Left ventricle myocardium inferior (tissue), 1 donor: Measurements from ENCODE around the gene RET. TPM values are rescaled to one million over a fixed set of nuclear protein-coding genes. Genes with fewer than 3 reads are reported as not detected.

Source experiments
- DNase-seq: peaks from one replicate; pipeline ENCODE4 v3.0.0-alpha.2; 2020
- H3K27ac ChIP-seq: fragments of 200-600 bp; replicated peaks from 2 replicates; pipeline ENCODE4 v1.8.0; 2021
- H3K27me3 ChIP-seq: fragments of 200-600 bp; 2 replicates; pipeline ENCODE4 v1.8.0; 2021; ENCODE audit warnings: low read depth
- H3K36me3 ChIP-seq: fragments of 200-600 bp; 2 replicates; pipeline ENCODE4 v1.8.0; 2021
- H3K4me1 ChIP-seq: fragments of 200-600 bp; 2 replicates; pipeline ENCODE4 v1.8.0; 2021
- H3K4me3 ChIP-seq: fragments of 200-600 bp; 2 replicates; pipeline ENCODE4 v1.8.0; 2021; ENCODE audit warnings: mild to moderate bottlenecking, moderate library complexity
- H3K9me3 ChIP-seq: fragments of 200-600 bp; replicated peaks from 2 replicates; pipeline ENCODE4 v1.8.0; 2021
- intact Hi-C: fragments of 100-400 bp; cut with micrococcal nuclease; formaldehyde crosslinking; loops from one replicate; pipeline ENCODE4 v1.11.0; 2022
- total RNA-seq: library from RNA; stranded (reverse); fragmentation: NEBNext Ultra II Directional; extraction: Animal tissue kit (Norgen Biotek cat#: 25700); gene quantifications from one replicate; pipeline ENCODE4 v1.2.1, GENCODE V29; 2021
- TF ChIP-seq, protein P1 (sequence below): fragments of 200-600 bp; IDR thresholded peaks from 2 replicates; pipeline ENCODE4 v1.8.0; 2021; ENCODE audit warnings: antibody characterized with exemption, mild to moderate bottlenecking, borderline replicate concordance
- donor health status: DM: no; HTN: yes; CAD: no; lungs with severe emphysema.

RET gene
- total RNA-seq, 1 donor from 2014 or later: 0.60 TPM

DNA sequence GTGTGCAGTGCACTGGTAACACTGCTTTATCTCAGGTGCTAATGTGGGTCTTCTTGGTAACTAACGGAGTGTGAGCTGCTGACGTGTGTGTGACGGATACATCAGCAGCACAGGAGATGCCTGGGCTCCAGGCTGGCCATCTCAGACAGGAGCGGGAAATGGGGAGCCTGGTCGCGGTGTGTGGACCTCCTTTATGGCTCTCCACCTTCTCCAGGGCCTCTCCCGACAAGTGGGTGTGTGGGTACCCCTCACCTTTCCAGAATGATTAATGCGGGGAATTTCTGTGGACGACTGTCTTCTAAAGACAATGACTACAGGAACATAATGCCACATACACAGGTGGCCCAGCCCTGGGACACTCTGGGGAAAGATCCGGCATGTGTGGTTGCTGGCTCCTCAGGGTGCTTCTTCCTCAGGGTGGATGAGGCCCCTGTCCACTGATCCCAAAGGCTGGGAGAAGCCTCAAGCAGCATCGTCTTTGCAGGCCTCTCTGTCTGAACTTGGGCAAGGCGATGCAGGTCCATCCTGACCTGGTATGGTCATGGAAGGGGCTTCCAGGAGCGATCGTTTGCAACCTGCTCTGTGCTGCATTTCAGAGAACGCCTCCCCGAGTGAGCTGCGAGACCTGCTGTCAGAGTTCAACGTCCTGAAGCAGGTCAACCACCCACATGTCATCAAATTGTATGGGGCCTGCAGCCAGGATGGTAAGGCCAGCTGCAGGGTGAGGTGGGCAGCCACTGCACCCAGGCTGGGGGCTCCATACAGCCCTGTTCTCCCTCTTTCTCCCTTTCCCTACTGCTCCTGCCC lies 41.1 kb downstream of the RET start:
- H3K27me3 ChIP-seq: no peaks in the 10 kb centered on the region
- H3K4me1 ChIP-seq: peaks cover 9% of the 10 kb centered on the region
- H3K36me3 ChIP-seq: no peaks in the 10 kb centered on the region
- H3K27ac ChIP-seq: no peak overlapping the region
- TF ChIP-seq, protein P1, sequence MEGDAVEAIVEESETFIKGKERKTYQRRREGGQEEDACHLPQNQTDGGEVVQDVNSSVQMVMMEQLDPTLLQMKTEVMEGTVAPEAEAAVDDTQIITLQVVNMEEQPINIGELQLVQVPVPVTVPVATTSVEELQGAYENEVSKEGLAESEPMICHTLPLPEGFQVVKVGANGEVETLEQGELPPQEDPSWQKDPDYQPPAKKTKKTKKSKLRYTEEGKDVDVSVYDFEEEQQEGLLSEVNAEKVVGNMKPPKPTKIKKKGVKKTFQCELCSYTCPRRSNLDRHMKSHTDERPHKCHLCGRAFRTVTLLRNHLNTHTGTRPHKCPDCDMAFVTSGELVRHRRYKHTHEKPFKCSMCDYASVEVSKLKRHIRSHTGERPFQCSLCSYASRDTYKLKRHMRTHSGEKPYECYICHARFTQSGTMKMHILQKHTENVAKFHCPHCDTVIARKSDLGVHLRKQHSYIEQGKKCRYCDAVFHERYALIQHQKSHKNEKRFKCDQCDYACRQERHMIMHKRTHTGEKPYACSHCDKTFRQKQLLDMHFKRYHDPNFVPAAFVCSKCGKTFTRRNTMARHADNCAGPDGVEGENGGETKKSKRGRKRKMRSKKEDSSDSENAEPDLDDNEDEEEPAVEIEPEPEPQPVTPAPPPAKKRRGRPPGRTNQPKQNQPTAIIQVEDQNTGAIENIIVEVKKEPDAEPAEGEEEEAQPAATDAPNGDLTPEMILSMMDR: no peak
- intact Hi-C loops: no loop called here
- no peaks in the 10 kb centered on the region for H3K9me3 ChIP-seq
- no peak overlapping the region for H3K4me3 ChIP-seq
- DNase-seq: no peak

DNA sequence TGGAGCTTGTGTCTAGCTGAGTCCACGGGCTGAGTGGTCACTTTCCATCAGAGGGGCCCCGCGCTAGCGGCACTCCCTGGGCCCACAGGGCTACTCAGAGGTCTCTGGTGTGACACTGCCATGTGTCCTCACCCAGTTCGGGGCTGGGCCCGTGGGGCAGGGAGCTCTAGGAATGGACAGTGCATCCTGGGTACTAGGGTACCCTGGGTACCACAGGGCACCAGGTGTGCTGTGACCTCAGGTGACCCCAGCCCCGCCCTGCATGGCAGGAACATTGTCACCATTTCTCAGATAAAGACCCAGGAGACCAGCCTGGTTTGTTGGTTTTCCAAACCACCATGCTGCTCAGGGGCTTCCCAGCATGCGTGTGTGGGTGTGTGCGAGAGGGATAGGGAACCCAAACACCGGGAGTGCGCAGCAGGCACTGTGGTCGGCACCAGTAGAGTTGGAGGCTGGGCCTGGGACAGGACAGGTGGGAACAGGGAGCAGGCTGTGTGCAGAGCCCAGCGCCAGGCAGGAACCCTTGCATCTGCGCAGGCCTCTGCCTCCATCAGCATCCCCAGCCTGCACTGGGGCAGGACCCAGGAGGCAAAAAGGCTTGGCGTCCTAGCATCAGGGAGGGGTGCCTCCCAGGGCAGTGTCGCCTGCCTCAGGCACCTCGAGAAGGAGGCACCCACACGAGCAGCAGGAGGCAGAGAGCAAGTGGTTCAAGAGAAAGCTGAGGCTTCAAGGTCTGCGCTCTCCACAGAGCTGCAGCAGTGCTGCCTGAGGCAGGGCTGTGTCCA lies 42.0 kb downstream of the RET start:
- no peaks in the 10 kb centered on the region for H3K27me3 ChIP-seq
- no peaks in the 10 kb centered on the region for H3K36me3 ChIP-seq
- H3K27ac ChIP-seq: no peak overlapping the region
- peaks cover 9% of the 10 kb centered on the region for H3K4me1 ChIP-seq
- intact Hi-C loops: no loop called here
- no peak for DNase-seq
- H3K4me3 ChIP-seq: no peak overlapping the region
- TF ChIP-seq, protein P1: no peak
- no peaks in the 10 kb centered on the region for H3K9me3 ChIP-seq

DNA sequence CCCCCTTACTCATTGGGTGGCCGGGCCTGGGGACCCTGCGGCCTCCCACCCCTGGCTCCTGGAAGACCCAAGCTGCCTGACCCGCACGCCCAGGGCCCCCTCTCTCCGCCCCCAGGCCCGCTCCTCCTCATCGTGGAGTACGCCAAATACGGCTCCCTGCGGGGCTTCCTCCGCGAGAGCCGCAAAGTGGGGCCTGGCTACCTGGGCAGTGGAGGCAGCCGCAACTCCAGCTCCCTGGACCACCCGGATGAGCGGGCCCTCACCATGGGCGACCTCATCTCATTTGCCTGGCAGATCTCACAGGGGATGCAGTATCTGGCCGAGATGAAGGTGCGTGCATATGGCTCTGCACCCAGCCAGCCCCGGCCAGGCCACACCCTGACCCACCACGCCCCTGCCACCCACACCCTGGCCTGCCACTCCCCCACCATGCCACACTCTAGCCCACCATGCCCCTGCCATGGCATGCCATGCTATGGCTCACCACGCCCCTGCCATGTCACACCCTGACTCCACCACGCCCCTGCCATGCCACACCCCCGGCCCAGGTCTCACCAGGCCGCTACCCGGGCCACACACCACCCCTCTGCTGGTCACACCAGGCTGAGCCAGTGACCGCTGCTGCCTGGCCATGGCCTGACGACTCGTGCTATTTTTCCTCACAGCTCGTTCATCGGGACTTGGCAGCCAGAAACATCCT lies 42.7 kb downstream of the RET start:
- intact Hi-C loops: no loop called here
- no peak overlapping the region for H3K4me3 ChIP-seq
- no peak overlapping the region for H3K27ac ChIP-seq
- TF ChIP-seq, protein P1: no peak
- H3K4me1 ChIP-seq: peaks cover 9% of the 10 kb centered on the region
- no peak for DNase-seq
- H3K27me3 ChIP-seq: no peaks in the 10 kb centered on the region
- H3K9me3 ChIP-seq: no peaks in the 10 kb centered on the region
- no peaks in the 10 kb centered on the region for H3K36me3 ChIP-seq

DNA sequence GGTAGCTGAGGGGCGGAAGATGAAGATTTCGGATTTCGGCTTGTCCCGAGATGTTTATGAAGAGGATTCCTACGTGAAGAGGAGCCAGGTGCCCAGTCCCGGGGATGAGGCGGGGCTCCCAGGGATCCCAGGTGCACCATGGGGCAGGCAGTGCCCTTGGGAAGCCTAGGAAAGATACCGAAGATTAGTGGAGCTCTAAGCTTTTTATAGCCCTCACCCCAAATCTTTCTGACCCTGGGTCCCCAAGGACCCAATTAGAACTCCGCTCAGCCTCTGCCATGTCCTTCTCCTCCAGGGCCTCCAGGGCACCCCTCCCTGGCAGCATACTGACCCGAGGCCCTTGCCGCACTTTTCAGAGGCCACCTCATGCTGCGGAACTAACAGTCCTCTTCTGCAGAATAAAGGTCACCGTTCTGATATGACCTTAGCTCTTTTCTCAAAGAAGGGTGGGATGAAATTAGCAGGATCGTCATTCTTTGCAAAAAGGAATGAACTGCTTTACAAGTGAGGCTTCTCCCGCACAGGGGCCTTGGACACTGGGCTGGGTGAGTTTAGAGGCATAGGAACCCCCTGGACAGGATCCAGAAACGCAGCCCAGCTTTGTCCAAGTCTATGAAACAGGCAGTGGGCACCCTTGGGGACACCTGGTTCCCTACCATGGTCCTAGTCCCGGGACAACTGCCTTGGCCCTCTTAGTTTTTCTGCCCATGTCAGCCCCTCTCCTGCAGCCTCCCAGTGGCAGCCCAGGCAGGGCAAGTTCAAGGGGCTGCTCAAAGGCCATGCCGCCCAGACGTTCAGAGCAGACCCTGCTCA lies 43.5 kb downstream of the RET start:
- Histone ChIP-seq H3K27ac (no peak overlapping the region), H3K9me3 (no peaks in the 10 kb centered on the region), H3K27me3 (no peaks in the 10 kb centered on the region), H3K4me1 (peaks cover 9% of the 10 kb centered on the region), H3K4me3 (no peak overlapping the region), H3K36me3 (no peaks in the 10 kb centered on the region)
- TF ChIP-seq, protein P1: no peak
- DNase-seq: no peak
- intact Hi-C loops: no loop called here

DNA sequence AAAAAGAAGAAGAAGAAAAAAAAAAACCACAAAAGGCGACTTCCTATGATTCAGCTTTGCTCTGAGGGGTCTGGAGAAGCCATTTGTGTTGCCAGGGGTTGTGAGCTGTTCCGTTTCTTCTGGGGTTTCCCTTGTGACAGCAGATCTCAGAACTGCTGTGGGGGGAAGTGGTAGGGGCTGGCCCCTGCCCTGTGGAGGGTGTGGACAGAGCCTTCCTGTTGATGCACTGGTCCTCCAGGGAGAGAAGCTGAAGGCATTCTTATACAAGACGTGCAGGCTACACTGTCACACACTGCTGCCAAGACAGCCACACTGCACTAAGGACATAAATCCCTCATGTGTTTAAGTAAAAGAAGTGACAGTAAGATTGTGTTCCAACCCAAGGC lies 44.1 kb downstream of the RET start:
- no peak for DNase-seq
- peaks cover 9% of the 10 kb centered on the region for H3K4me1 ChIP-seq
- H3K27ac ChIP-seq: no peak overlapping the region
- H3K4me3 ChIP-seq: no peak overlapping the region
- TF ChIP-seq, protein P1: no peak
- intact Hi-C loops: no loop called here
- peaks cover 2% of the 10 kb centered on the region for H3K27me3 ChIP-seq
- no peaks in the 10 kb centered on the region for H3K9me3 ChIP-seq
- no peaks in the 10 kb centered on the region for H3K36me3 ChIP-seq
